ENCODE results near the gene CAMK1D. TPM values are rescaled to one million over a fixed set of nuclear protein-coding genes. Genes with fewer than 3 reads are reported as not detected.

The CAMK1D gene
- total RNA-seq, 2 donors from 2014 or later, result 4.8 to 14.5 TPM

- no peak for DNase-seq (ENCODE audit: low spot score)
- 89% methylated on average over 7 of the region's 7 CpGs for WGBS
- Histone ChIP-seq H3K4me3 (no peak overlapping the region), H3K36me3 (no peaks in the 10 kb centered on the region), H3K9me3 (no peaks in the 10 kb centered on the region), H3K27me3 (replicated peaks; ENCODE audit: insufficient read depth) (no peaks in the 10 kb centered on the region), H3K4me1 (replicated peaks) (no peaks in the 10 kb centered on the region), H3K27ac (no peak overlapping the region)
- TF ChIP-seq POLR2A (IDR thresholded peaks at IDR 0.05) (no peak), POLR2AphosphoS5 (IDR thresholded peaks at IDR 0.05) (no peak), CTCF (IDR thresholded peaks at IDR 0.05) (no peak)
- intact Hi-C loops (cut with DNase I), result no loop called here
Measured at GRCh38 chr10:12609435-12609834, 260.1 kb downstream of the CAMK1D start.

- WGBS, result 85% methylated on average over 5 of the region's 5 CpGs
- DNase-seq (ENCODE audit: low spot score), result no peak
- H3K27ac ChIP-seq, result no peak overlapping the region
- no peaks in the 10 kb centered on the region for H3K27me3 ChIP-seq (replicated peaks; ENCODE audit: insufficient read depth)
- intact Hi-C loops (cut with DNase I), result no loop called here
- no peak overlapping the region for H3K4me3 ChIP-seq
- H3K4me1 ChIP-seq (replicated peaks), result no peaks in the 10 kb centered on the region
- TF ChIP-seq POLR2A (IDR thresholded peaks at IDR 0.05) (no peak), CTCF (IDR thresholded peaks at IDR 0.05) (no peak), POLR2AphosphoS5 (IDR thresholded peaks at IDR 0.05) (no peak)
- no peaks in the 10 kb centered on the region for H3K36me3 ChIP-seq
- H3K9me3 ChIP-seq, result no peaks in the 10 kb centered on the region
Measured at GRCh38 chr10:12613136-12613535, 263.8 kb downstream of the CAMK1D start.

GRCh38 chr10:12614177-12614995 is 265.0 kb downstream of the CAMK1D start:
- intact Hi-C loops (cut with DNase I), result no loop called here
- Histone ChIP-seq H3K27ac (no peak overlapping the region), H3K27me3 (replicated peaks; ENCODE audit: insufficient read depth) (no peaks in the 10 kb centered on the region), H3K4me3 (no peak overlapping the region), H3K4me1 (replicated peaks) (no peaks in the 10 kb centered on the region), H3K36me3 (no peaks in the 10 kb centered on the region), H3K9me3 (no peaks in the 10 kb centered on the region)
- TF ChIP-seq POLR2AphosphoS5 (IDR thresholded peaks at IDR 0.05), result no peak
- no peak for TF ChIP-seq CTCF (IDR thresholded peaks at IDR 0.05)
- no peak for TF ChIP-seq POLR2A (IDR thresholded peaks at IDR 0.05)
- 88% methylated on average over 9 of the region's 9 CpGs for WGBS
- DNase-seq (ENCODE audit: low spot score), result no peak

GRCh38 chr10:12615296-12616220 is 266.2 kb downstream of the CAMK1D start:
- DNase-seq (ENCODE audit: low spot score), result no peak
- no peak overlapping the region for H3K27ac ChIP-seq
- 97% methylated on average over 17 of the region's 17 CpGs for WGBS
- no peaks in the 10 kb centered on the region for H3K27me3 ChIP-seq (replicated peaks; ENCODE audit: insufficient read depth)
- H3K4me3 ChIP-seq, result no peak overlapping the region
- intact Hi-C loops (cut with DNase I), result no loop called here
- H3K4me1 ChIP-seq (replicated peaks), result no peaks in the 10 kb centered on the region
- no peaks in the 10 kb centered on the region for H3K9me3 ChIP-seq
- no peak for TF ChIP-seq POLR2AphosphoS5 (IDR thresholded peaks at IDR 0.05)
- TF ChIP-seq CTCF (IDR thresholded peaks at IDR 0.05), result no peak
- no peak for TF ChIP-seq POLR2A (IDR thresholded peaks at IDR 0.05)
- H3K36me3 ChIP-seq, result no peaks in the 10 kb centered on the region
